ENCODE data around the gene CEP128.

The CEP128 gene

DNA sequence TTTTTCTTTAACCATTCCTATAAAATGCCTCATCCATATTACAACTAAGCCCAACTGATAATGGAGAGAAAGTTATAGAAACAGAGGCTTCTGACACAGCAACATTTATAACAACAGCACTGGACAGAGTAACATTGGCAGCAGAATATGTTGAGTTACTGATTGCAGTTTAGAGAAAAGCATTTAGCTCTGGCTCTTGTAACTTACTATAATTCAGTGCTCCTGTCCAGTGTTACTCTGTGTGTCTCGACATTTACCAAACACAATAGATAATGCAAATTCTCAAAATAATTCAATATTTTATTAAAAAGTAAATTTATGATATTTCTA is 356.1 kb downstream of the CEP128 start:
- Mint-ChIP-seq H3K36me3 (ENCODE audit: low read depth) (peaks cover 9% of the 10 kb centered on the region), H3K4me3 (no peak overlapping the region), H3K27ac (no peak overlapping the region), H3K4me1 (ENCODE audit: low read depth) (peaks cover 22% of the 10 kb centered on the region), H3K9me3 (peaks cover 2% of the 10 kb centered on the region), H3K27me3 (no peaks in the 10 kb centered on the region)
- no peak for DNase-seq

DNA sequence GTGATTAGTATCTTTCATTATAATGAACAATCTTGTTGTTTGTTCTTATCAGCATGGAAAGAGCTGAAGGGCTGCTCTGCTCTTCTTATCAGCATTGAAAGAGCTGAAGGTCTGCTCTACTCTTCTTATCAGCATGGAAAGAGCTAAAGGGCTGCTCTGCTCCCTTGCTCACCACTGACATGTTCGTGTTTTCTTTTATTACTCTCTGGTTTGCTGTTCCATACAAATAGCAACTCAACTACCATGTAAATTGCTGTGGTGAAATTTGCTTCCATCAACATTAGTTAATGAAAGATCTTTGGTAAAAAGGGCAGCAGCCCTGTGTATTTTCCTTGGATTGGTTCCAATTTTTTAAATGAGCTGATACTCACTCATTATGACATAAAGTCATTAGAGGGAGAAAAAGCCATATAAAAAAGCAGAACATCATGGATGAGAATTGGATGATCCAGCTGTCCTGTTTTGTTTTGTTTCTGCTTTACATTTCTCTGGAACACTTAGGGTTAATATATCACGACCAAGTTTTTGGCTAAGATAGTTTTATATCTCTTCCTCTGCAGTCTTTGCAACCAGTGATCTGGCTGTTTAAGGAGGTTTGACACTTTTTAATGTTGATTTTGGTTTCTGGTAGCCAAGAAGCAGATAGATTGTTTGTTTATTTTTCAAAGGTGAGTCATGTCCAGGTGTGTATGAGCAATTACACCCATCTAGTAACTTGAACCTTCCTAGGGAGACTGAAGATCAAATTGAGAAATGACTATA is 356.6 kb downstream of the CEP128 start:
- Mint-ChIP-seq H3K9me3 (no peaks in the 10 kb centered on the region), H3K4me1 (ENCODE audit: low read depth) (peaks cover 22% of the 10 kb centered on the region), H3K27ac (no peak overlapping the region), H3K27me3 (no peaks in the 10 kb centered on the region), H3K36me3 (ENCODE audit: low read depth) (peaks cover 7% of the 10 kb centered on the region), H3K4me3 (no peak overlapping the region)
- DNase-seq: no peak

DNA sequence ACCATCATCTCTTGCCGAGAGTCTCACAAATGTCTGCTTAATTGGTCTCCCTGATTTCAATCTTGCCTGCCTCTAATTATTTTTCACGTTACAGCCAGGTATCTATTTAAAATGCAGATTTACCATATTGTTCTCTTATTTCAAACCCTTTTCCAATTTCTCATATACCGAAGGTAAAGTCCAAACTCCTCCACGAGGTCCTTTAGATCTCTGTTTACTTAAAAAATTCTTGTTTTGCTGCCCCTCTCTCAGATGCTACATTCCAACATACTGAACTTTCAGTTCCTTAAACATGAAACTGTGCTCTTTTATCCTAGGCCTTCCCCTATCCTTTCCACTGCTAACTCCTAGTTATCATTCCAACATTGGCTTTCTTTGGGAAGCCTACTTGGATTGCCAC is 363.9 kb downstream of the CEP128 start:
- Mint-ChIP-seq H3K4me3 (no peak overlapping the region), H3K4me1 (ENCODE audit: low read depth) (peaks cover 3% of the 10 kb centered on the region), H3K36me3 (ENCODE audit: low read depth) (peaks cover 9% of the 10 kb centered on the region), H3K27me3 (no peaks in the 10 kb centered on the region), H3K27ac (no peak overlapping the region), H3K9me3 (no peaks in the 10 kb centered on the region)
- DNase-seq: no peak

DNA sequence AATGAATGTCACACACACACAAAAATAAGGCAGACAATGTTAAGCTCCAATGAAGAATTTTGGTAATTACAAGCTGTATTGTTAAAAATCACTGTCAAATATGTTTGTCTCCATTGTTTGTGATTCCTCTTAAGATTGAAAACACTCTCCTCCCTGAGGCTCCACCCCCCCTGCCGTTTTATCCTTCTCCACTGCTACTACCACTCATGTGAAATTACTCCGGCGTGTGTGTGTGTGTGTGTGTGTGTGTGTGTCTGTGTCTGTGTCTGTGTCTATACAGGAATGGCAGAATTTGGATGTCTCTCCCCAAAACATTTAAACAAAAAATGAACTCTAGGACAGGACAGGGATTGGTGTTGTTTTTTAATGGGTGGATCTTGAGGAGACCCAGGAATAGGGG is 365.1 kb downstream of the CEP128 start:
- no peak overlapping the region for H3K4me3 Mint-ChIP-seq
- H3K36me3 Mint-ChIP-seq (ENCODE audit: low read depth): peaks cover 9% of the 10 kb centered on the region
- H3K9me3 Mint-ChIP-seq: no peaks in the 10 kb centered on the region
- peaks cover 3% of the 10 kb centered on the region for H3K4me1 Mint-ChIP-seq (ENCODE audit: low read depth)
- H3K27ac Mint-ChIP-seq: no peak overlapping the region
- H3K27me3 Mint-ChIP-seq: no peaks in the 10 kb centered on the region
- DNase-seq: no peak

DNA sequence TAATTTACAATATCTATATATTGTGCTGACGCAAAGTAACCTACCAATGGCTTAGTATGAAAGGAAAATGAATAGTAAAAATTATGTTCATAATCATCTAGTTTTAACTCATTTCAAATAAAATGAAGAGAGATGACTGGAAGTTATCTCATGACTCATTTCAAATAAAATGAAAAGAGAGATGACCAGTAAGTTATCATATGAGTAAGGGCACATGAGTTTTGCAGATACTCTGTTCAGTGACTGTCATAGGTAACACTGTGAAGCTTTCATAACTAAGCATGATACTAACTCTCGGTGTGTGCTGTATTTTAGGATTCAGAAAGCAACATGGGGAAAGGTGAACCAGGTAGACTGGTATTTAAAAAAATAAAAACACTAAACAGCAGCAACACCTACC is 365.8 kb downstream of the CEP128 start:
- Mint-ChIP-seq H3K27me3 (no peaks in the 10 kb centered on the region), H3K27ac (no peak overlapping the region), H3K9me3 (no peaks in the 10 kb centered on the region), H3K4me3 (no peak overlapping the region), H3K4me1 (ENCODE audit: low read depth) (peaks cover 3% of the 10 kb centered on the region), H3K36me3 (ENCODE audit: low read depth) (peaks cover 9% of the 10 kb centered on the region)
- no peak for DNase-seq

DNA sequence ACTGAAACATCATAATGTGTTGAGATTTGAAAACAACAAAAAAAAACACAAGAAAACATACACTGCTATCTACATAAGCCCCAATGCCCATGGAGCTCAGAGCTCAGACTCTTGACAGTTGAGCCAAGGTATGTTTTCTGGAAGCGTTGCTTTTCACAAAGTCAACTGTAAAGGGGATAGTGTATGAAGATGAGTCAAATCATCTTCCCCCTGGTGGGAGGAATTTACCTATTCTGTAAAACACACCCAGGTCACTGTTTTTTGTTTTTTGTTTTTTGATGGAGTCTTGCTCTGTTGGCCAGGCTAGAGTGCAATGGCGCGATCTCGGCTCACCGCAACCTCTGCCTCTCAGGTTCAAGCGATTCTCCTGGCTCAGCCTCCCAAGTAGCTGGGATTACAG is 368.9 kb downstream of the CEP128 start:
- H3K9me3 Mint-ChIP-seq: no peaks in the 10 kb centered on the region
- H3K36me3 Mint-ChIP-seq (ENCODE audit: low read depth): no peaks in the 10 kb centered on the region
- no peak for DNase-seq
- no peak overlapping the region for H3K27ac Mint-ChIP-seq
- no peaks in the 10 kb centered on the region for H3K27me3 Mint-ChIP-seq
- no peak overlapping the region for H3K4me3 Mint-ChIP-seq
- peaks cover 10% of the 10 kb centered on the region for H3K4me1 Mint-ChIP-seq (ENCODE audit: low read depth)

DNA sequence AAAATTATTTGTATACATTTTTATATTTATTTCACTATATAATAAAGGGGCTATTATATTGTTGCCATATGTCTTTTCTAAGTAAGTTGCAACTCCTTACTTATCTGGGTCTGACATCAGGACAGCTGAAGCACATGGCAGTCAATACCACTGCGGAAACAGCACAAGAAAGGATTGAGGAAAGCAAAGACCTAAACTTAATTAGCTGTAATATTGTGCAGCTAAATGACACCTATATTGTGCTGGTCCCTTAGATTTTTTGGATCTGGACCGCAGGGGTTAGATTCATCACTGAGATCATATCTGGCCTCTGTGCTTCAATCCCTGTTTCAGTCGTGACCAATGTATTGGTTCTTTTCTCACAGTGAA is 370.6 kb downstream of the CEP128 start:
- DNase-seq: no peak
- Mint-ChIP-seq H3K4me1 (ENCODE audit: low read depth) (peaks cover 13% of the 10 kb centered on the region), H3K4me3 (no peak overlapping the region), H3K36me3 (ENCODE audit: low read depth) (no peaks in the 10 kb centered on the region), H3K27me3 (no peaks in the 10 kb centered on the region), H3K9me3 (no peaks in the 10 kb centered on the region), H3K27ac (no peak overlapping the region)

DNA sequence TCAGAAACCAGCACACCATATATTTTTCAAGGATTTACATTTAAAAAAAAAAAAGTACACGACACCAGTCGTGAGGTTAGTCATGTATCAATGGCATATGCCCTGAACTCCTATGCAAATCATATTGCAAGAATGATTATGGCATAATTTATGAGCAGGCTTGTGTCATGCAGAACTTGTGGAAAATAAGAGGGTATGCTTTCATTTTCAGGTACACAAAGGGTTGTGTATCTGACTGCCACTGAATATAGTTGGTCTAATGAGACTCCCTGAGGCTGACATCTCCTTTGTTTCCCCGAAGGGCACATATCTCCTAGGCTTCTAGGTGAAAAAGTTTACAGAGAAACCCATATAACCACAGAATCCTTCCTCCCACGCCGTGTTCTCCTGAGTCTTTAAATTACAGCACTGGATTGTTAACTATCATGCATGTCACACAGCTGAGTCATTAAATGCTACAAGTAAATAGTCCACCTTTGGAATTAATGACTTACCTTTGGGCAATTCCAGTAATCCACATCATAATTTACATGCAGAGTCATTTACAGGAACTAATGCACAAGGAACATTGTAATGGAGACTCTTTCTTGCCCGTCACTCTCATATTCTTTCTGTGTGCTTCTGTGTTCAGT is 373.5 kb downstream of the CEP128 start:
- no peak overlapping the region for H3K4me3 Mint-ChIP-seq
- no peaks in the 10 kb centered on the region for H3K27me3 Mint-ChIP-seq
- peak overlapping the region; percentile 41 for H3K27ac Mint-ChIP-seq

DNA sequence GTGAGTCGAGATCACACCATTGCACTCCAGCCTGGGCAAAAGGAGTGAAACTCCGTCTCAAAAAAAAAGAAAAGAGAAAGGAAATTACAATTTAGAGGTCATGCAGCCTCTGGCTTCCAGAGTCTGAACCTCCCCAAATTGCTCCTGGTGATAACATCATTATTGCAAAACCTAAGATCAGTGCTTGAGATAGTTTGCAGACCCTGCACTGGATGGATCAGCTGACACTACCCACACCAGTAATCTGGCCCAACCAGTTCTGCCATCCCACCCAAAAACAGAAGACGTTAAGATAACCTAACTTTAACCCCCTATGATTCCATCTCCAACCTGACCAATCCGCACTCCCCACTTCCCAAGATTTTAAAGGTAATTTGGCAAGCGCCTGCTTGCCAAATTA is 376.5 kb downstream of the CEP128 start:
- H3K36me3 Mint-ChIP-seq (ENCODE audit: low read depth): no peaks in the 10 kb centered on the region
- peaks cover 11% of the 10 kb centered on the region for H3K4me1 Mint-ChIP-seq (ENCODE audit: low read depth)
- DNase-seq: no peak
- no peaks in the 10 kb centered on the region for H3K9me3 Mint-ChIP-seq
- H3K27ac Mint-ChIP-seq: no peak overlapping the region
- no peak overlapping the region for H3K4me3 Mint-ChIP-seq
- H3K27me3 Mint-ChIP-seq: no peaks in the 10 kb centered on the region

More for the DNA sequence above, 373.5 kb downstream of the CEP128 start:
- Mint-ChIP-seq H3K36me3 (ENCODE audit: low read depth) (no peaks in the 10 kb centered on the region), H3K9me3 (no peaks in the 10 kb centered on the region), H3K4me1 (ENCODE audit: low read depth) (peaks cover 11% of the 10 kb centered on the region)
- DNase-seq: no peak

DNA sequence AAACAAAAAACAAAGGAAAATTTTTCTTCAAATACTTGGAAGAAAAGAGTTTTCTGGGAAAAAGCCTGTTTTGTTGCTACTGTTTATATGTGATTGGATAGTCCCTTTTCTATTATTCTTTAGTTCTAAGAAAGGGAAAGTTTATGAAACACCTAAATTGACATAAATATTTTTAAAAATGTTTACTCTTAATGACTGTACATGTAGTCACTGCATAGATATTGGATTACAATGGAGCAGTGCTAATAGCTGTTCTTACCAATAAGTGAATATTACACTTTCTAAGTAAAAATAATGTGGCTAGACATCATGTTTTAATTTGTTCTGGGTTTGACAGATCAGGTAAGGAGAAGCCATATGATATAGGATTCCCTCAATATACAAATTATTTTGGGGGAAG is 377.5 kb downstream of the CEP128 start:
- Mint-ChIP-seq H3K27ac (no peak overlapping the region), H3K36me3 (ENCODE audit: low read depth) (peaks cover under 1% of the 10 kb centered on the region), H3K4me1 (ENCODE audit: low read depth) (peaks cover 11% of the 10 kb centered on the region), H3K9me3 (no peaks in the 10 kb centered on the region), H3K27me3 (no peaks in the 10 kb centered on the region), H3K4me3 (no peak overlapping the region)
- no peak for DNase-seq

DNA sequence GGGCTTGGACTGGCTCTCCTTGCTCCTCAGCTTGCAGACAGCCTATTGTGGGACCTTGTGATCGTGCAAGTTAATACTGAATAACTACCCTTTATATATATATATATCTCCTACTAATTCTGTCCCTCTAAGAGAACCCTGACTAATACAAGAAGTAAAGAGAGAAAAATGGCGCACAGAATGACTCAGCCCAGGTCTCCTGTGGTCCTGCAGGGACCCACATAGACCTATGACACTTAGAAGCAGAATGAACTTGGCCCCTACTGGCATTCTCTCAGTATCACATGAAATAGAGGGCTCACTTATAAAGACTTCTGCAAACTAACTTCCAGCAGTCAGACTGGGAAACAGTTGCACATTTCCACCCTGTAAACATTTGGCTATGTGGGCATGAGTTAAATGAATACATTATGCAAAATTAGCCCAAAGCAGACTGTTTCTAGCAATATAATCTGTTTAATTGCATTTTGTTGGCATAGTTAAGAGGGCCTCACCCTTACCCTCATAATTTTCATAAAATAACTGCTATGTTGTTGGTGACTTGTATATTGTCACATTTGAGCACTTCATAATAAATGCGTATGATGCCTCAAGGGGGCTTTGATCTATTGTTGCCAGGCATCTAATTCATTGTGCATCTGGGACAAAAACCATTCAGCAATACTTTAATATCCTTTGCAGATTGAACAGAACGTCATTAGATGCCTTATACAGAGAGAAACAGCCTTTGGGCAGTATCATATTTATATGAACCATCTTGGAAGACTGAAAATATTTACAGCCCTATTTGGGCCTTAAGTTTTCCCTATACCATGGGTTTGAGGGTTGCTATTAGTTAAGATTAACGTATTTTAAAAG is 380.5 kb downstream of the CEP128 start:
- no peak for DNase-seq

DNA sequence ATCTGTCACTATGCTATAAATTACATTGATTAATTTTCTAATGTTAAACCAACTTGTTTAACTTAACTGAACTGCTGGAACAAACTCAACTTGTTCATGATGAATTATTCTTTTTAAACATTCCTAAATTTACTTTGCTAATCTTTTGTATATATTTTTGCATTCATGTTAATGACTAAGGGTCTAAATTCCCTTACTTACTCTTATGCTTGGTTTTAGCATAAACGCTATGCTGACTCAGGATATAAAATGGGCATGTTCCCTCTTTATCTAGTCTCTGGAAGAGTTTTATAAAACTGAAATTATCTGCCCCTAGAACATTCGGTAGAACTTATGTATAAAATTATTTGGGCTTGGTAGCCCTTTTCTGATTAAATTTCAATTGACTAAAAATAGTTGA is 387.4 kb downstream of the CEP128 start:
- H3K9me3 Mint-ChIP-seq: no peaks in the 10 kb centered on the region
- no peak for DNase-seq
- H3K4me1 Mint-ChIP-seq (ENCODE audit: low read depth): no peaks in the 10 kb centered on the region
- no peak overlapping the region for H3K27ac Mint-ChIP-seq
- peaks cover 4% of the 10 kb centered on the region for H3K36me3 Mint-ChIP-seq (ENCODE audit: low read depth)
- no peaks in the 10 kb centered on the region for H3K27me3 Mint-ChIP-seq
- H3K4me3 Mint-ChIP-seq: no peak overlapping the region

More for the DNA sequence above, 380.5 kb downstream of the CEP128 start:
- Mint-ChIP-seq H3K4me3 (no peak overlapping the region), H3K9me3 (no peaks in the 10 kb centered on the region), H3K27ac (no peak overlapping the region), H3K36me3 (ENCODE audit: low read depth) (peaks cover 4% of the 10 kb centered on the region), H3K4me1 (ENCODE audit: low read depth) (no peaks in the 10 kb centered on the region), H3K27me3 (no peaks in the 10 kb centered on the region)

DNA sequence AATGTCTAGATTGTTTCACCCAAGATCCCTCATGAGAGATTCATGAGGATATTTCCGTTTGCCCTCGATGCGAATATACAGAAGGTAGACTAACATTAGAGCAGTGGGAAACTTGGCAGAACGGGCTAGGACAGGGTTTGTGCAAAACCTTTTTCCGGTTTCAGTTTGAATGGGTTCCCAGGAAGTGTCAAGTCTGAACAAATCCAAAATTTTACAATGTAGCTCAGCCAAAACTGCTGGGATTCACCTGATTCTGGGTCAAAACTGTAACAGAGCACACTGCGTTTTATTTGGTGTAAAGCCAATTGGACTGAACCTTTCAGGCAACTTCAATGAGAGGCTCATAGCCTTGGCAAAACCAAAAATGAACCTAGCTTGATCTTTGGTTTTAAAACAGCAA is 392.4 kb downstream of the CEP128 start:
- no peak overlapping the region for H3K4me3 Mint-ChIP-seq

DNA sequence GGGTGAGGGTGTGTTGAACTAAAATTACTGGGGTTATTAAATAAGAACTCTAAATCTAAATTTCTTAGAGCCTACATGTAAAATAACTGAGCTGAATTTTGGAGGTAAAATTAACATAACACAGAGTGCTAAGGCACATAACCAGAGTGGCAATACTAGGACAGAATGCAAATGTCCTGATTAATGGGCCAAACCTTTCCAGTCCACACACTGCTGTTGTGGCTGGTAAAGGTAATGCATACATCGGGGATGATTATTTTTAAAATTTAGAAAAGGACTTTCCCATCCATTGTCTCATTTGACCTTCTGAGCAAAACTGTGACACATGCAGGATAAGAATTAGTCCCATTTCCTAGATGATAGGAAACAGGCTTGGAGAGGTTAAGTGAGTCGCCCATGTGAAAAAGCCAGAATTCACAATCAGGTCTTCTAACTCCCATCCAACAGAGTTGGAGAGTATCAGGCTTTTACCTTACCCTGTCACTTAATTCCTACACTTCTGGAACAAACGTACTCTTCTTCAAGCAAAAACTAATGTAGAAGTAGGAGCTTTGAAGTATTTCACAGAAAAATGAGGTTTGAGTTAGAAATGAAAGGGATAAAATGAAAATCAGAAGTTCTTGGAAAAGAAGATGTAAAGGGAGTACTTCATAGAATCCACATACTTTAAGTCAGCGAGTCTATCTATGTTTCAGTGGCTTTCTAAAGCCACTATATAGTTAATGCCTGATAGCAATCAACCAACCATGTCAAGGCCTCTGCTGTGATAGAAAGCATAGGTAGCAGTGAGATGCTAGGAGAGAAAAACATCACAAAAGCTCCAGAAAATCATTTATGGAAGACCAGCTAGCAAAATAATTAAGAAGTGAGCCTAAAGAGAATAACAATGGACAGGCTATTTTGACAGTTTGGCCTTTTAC is 395.3 kb downstream of the CEP128 start:
- Mint-ChIP-seq H3K27ac (no peak overlapping the region), H3K36me3 (ENCODE audit: low read depth) (no peaks in the 10 kb centered on the region), H3K4me3 (no peak overlapping the region), H3K27me3 (no peaks in the 10 kb centered on the region), H3K9me3 (peaks cover 3% of the 10 kb centered on the region), H3K4me1 (ENCODE audit: low read depth) (no peaks in the 10 kb centered on the region)
- no peak for DNase-seq

More for the DNA sequence above, 392.4 kb downstream of the CEP128 start:
- H3K27me3 Mint-ChIP-seq: no peaks in the 10 kb centered on the region
- H3K27ac Mint-ChIP-seq: no peak overlapping the region
- H3K9me3 Mint-ChIP-seq: no peaks in the 10 kb centered on the region
- H3K4me1 Mint-ChIP-seq (ENCODE audit: low read depth): no peaks in the 10 kb centered on the region
- DNase-seq: no peak
- H3K36me3 Mint-ChIP-seq (ENCODE audit: low read depth): no peaks in the 10 kb centered on the region
